HG03342 (cell line): ENCODE data around the gene MT2A.

Source experiments
- ATAC-seq: cut with Tn5 transposase; IDR thresholded peaks from one replicate; pipeline ENCODE4 v1.9.1; 2021; ENCODE audit warnings: mild to moderate bottlenecking, moderate library complexity; ENCODE audit not compliant: unreplicated experiment

The MT2A gene

DNA sequence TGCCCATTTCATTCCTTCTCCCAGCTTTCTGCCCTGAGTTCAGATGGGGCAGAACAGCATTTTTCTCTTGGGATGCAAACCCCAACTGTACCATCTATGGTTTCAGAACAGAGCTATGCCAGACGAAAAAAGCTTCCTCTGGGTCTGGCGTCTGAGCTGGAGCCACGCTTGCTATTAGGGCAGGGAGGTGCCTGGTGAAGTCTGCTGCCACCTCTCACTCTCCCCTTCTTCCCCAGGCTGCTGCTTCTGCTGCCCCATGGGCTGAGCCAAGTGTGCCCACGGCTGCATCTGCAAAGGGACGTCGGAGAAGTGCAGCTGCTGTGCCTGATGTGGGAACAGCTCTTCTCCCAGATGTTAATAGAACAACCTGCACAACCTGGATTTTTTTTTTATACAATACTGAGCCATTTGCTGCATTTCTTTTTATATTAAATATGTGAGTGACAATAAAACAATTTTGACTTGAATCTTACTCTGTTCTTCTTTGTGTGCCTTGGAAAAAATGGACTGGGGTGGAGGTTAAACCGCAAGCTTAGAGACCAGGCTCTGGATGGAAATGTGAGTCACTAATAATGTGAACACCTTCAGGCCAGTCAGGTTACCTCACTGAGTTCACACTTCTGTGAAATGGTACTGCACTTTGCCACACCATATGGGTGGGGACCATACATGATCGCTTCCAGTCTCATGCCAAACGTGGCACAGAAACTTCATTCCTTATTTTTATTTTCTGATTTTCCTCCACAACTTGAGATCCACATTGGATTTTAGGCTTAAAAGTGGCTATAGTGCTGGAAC lies 28.4 kb downstream of the MT2A start:
- ATAC-seq: no peak

DNA sequence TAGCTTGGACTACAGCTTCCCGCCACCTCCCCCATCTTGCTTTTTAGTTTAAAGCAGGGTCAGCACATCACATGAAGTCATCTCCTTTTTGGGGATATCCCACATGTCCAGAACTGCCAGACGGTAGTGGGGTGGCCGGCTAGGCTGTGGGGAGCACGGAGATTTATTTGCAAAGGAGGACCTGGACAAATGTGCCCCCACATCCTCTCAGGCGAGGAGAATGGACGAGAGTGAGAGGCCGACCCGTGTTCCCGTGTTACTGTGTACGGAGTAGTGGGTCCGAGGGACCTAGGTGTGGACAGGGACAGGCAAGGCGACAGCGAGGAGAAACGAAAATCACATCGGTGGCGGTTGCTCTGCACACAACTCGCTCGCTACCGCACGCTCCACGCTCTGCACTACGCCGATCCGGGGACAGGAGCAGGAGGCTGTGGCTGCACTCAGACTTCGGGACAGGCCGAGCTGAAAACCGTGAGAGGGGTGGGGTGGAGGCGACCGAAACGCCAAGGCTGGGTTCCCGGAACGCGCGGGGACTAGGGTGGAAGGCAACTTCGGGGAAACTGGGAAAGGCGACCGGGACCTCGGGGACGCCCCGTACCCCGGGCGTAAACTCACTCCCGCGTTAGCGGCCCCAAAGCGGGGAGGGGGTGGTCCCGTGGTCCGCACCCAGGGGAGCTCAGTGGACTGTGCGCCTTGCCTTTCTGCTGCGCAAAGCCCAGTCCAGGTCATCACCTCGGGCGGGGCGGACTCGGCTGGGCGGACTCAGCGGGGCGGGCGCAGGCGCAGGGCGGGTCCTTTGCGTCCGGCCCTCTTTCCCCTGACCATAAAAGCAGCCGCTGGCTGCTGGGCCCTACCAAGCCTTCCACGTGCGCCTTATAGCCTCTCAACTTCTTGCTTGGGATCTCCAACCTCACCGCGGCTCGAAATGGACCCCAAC lies 29.7 kb downstream of the MT2A start, which contains the start of gene MT1A:
Gene MT1A, plus strand, starts transcription at position 853 of the 937 bp plus-strand sequence. Its CDS starts 73 bp downstream, at position 926.
- ATAC-seq: no peak

DNA sequence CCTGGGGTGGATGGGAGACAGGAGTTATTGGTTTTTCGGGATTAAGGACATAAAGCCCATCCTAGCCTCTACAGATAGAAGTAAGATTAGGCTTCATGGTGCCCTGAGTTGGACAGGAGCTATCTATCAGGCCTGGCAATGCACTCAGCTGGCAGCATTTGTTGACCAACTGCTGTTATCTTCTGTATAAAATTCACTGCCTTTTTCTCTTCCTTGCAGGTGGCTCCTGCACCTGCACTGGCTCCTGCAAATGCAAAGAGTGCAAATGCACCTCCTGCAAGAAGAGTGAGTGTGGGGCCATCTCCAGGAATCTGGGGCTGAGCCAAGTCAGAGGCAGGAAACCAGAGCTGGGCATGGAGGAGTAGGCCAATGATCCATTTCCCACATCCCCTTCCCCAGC lies 30.7 kb downstream of the MT2A start:
- ATAC-seq: no peak

DNA sequence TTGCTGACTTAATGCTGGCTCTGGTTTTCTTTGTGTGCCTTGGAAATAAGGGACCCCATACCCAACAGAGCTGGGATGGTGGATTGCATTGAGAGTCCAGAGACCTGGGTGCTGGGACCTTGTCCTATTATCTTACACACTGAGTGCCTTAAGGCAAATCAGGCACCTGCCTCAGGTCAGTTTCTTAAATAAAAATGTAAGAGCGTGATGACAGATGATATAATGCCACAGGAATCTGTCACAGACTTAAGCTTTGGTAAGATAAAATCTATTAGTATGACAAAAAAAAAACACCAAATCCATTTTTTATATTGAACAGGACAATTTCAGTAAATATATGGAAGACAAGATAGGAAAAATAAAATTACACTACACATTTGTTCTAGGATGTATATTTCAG lies 31.7 kb downstream of the MT2A start:
- no peak for ATAC-seq

DNA sequence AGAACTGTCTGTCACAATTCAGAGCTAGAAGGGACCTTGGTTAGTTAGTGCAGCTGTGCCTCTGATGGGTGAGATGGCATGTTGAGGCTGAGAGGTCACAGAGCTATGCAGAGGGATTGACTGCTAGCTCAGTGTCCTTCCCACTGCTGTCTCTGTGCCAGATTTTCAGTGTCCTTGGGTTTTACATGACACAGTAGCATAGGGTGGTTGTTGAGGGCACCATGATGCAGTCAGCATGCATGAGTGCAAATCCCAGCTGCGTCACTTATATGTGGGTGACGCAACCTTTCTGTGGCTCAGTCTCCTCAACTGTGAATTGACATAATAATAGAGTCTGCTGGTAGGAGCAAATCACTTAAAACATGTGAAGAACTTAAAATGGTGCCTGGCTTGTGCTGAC lies 32.8 kb downstream of the MT2A start:
- no peak for ATAC-seq

DNA sequence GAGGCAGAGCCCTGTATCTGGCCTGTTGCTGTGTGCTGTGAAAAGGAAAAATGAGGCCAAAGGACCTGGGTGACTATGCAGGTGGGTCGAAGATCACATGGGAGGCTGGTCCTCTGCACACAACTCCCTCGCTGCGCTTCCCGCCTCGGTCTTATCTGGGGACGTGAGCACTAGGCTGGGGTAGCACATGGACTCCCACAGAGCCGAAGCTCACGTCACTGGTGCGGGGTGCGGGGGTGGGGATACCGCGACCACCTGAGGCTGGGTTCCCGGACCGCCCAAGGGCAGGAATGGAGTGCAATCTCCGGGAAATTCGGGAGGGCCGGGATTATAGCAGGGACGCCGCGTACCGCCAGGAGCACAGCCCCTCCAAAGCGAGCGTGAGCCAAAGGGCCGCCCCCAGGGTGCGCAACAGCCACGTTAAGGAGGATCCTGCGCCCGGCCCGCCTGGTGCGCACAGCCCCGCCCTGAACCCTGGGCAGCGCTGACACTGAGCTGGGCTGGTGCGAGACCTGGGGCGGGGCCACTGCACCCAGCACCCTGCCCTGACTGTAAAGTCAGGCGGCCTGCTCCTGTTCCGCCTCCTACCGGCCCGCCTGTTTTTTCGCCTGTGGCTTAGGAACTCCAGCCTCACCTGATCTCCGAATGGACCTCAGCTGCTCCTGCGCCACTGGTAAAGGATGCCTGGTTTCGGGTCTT lies 34.8 kb downstream of the MT2A start:
- no peak for ATAC-seq

DNA sequence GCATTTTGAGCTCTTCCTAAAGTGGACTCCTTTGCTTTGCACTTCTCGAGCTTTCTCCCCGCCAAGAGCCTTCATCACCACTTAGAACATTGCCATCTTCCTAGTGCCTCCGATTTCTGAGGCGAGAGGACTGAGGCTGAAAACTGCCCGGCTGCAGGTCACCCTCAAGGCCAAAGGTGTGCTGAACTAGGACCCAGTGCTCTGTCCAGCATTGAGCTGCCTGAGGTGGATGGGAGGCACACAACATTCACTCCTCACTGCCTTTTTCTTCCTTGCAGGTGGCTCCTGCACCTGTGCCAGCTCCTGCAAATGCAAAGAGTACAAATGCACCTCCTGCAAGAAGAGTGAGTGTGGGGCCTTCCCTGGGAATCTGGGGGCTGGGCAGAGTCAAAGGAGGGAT lies 35.4 kb downstream of the MT2A start:
- no peak for ATAC-seq

DNA sequence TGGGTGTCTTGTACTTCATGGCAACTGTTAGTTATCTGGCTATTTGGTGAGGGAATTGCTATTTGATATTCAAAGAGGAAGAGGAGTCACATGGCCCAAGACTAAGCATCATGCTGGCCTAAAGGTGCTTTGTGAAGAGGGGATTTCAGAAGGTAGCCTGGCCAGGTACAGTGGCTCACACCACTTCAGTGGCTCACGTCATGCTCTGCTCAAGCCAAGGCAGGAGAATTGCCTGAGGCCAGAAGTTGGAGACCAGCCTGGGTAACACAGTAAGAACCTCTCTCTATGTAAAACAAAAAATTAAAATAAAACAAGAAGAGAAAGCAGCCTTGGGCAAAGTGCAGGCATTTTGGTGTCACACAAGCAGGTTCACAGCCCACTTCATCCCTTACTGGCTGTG lies 36.9 kb downstream of the MT2A start:
- ATAC-seq: no peak

DNA sequence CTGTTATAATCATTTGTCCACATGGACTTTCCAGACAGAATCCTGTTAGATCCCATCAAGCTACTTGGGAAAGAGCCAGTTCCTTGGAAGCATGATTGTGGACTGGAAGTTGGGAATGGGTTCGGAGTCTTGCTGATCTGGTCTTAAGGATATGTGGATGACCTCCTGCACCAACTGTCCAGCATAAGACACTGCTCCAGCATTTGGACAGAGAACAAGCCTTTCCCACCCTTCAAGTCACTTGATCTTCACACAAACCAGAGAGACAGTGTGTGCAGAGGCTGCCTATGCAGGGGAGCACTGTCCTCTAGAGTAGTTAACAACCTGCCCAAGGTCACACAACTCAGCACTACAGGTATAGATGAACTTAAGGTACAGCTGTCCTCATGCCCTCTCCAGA lies 37.5 kb downstream of the MT2A start:
- no peak for ATAC-seq

DNA sequence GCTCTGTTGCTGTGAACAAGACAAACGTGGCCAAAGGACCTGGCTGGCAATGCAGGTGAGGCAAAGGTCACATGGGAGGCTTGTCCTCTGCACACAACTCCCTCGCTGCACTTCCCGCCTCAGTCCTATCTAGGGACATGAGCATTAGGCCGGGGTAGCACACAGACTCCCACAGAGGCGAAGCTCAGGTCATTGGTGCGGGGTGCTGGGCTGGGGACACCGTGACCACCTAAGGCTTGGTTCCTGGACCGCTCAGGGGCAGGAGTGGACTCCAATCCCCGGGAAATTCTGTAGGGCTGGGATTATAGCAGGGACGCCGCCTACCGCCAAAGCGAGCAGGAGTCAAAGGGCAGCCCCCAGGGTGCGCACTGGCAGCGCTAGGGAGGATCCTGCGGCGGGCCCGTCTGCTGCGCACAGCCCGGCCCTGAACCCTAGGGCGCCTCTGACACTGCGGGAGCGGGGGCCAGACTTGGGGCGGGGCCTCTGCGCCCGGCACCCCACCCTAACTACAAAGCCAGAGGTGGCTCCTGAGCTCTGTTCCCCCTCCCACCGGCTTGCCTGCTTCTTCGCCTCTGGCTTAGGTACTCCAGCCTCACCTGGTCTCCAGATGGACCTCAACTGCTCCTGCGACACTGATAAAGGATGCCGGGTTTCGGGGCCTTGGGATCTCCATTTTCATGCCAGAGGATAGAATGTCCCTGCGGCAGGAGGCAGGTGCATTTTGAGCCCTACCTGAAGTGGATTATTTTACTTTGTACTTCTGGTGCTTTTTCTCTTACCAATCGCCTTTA lies 39.5 kb downstream of the MT2A start:
- ATAC-seq: no peak

DNA sequence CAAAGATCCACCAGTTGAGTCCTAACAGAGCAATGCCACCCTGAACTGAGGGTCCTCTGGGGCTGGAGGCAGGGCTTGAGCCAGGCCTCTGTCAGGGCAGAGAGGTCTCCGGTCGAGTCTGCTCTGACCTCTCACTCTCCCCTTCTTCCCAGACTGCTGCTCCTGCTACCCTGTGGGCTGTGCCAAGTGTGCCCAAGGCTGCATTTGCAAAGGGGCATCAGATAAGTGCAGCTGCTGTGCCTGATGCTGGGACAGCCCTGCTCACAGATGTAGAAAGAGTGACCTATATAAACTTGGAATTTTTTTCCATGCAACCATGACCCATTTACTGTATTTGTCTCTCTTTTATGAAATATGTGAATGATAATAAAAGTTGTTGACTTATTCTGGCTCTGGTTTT lies 40.9 kb downstream of the MT2A start:
- ATAC-seq: no peak

DNA sequence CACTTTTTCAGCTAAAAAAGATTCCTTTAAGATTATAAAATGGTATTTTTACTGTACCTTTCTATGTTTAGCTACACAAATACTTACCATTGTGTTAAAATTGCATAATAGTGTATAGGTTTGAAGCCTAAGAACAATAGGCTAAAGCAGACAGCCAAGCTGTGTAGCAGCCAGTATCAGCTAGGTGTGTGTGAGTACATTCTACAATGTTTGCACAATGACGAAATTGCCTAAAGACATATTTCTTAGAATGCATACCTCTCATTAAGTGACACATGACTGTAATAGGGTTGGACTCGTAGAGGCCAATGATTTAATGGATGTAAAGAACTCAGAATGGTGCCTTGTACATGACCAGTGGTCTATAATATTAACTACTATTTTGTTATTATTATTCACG lies 41.4 kb downstream of the MT2A start:
- no peak for ATAC-seq

DNA sequence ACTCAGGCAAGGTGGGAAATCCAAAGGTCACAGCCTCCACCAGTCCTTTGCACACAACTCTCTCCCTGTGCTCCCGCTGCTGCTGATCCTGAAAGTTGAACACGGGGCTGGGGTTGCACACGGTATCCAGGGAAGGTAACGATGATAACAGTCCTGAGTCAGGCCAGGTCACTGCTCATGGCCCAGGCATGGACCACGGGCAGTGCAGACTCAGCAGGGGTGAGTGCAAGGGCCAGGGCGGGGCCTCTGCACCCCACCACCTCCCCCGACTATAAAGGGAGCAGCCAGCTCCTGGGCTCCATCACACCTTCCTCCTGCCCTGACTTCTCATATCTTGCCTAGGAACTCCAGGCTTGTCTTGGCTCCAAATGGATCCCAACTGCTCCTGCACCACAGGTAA lies 43.2 kb downstream of the MT2A start, which contains the start of gene MT1B:
Gene MT1B, plus strand, starts transcription at position 301 of the 400 bp plus-strand sequence. Its CDS starts 68 bp downstream, at position 369.
- no peak for ATAC-seq

DNA sequence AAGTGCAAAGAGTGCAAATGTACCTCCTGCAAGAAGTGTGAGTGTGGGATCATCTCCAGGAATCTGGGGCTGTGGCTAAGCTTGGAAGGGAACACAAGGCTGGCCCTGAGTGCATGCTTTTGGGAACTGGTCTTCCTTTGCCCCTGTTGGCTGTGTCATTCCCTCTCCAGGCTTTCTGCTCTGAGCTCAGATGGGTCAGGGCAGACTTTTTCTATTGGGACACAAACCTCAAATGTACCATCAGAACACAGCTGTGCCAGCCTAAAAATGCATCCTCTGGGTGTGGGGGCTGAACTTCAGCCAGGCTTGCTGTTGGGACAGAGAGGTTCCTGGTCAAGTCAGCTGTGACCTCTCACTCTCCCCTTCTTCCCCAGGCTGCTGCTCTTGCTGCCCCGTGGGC lies 44.2 kb downstream of the MT2A start:
- no peak for ATAC-seq

DNA sequence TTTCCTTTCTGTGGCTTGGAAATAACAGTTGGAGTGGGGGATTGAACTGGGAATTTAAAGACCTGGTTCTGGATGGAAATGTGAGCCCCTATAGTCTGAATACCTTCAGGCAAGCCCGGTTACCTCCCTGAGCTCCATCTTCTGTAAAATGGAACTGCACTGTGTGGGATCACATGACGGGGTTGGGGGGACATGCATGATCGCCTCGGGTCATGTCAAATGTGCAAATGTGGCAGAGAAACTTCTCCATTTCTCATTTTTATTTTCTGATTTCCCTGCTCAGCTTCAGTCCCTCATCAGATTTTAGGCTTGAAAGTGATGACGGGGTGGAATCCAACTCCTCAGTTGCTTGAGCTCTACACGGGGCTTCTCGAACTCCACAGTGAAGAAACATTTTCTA lies 44.8 kb downstream of the MT2A start:
- ATAC-seq: no peak

DNA sequence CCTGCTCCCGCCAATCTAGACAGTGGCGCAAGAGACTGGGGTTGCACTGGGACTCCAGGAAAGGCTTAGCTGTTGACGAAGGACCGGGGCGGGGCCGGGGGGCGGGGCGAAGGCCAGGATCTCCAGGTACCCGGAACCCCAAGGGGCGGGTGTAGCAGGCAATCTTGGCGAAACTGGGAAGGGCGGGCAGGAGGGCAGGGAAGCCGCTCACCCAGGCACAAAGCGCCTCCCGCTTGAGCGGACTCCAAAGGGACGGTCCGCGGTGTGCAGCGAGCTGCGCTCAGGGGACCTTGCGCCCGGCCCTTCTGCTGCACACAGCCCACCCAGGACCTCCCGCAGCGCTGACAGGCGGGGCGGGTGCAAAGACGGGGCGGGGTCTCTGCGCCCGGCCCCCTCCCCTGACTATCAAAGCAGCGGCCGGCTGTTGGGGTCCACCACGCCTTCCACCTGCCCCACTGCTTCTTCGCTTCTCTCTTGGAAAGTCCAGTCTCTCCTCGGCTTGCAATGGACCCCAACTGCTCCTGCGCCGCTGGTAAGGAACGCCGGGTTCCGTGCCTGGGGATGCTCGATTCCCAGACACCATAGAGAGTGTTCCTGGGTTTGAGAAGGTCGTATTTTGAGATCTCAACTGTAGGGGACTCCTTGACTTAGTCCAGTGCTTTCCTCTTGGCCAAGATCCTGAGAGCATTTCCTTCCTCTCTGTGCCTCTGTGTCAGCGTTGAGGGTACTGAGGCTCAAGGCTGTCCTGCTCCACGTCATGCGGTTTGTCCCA lies 49.4 kb downstream of the MT2A start, which contains the start of gene MT1F:
Gene MT1F, plus strand, starts transcription at position 405 of the 772 bp plus-strand sequence. Its CDS starts 100 bp downstream, at position 505.
- ATAC-seq: peak; percentile 52

DNA sequence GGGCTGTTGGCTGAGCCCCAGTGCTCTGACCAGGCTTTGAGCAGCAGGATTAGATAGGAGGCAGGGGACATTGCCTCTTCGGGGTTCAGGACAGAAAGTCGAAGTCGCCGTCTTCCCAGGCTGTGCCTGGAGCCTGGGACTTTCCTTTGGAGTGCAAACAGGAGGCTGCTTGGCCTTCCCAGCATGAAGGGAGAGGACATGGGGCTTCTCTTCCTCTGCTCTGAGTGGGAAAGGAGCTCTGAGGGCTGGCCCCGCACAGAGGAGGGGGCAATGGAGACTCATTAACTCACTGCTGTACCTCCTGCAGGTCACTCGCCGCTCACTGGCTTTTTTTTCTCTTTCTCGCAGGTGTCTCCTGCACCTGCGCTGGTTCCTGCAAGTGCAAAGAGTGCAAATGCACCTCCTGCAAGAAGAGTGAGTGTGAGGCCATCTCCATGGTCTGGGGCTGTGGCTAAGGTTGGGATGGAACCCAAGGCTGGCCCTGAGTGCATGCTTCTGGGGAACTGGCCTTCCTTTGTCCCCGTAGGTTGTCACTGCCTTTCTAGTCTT lies 50.0 kb downstream of the MT2A start:
- ATAC-seq: no peak
